Measurements from ENCODE around the gene TGFBR1.

The TGFBR1 gene

GRCh38 chr9:99078717-99079116 lies 26.2 kb upstream of the TGFBR1 start:
- Histone ChIP-seq H3K36me3 (ENCODE audit: insufficient read depth, low read length) (no peaks in the 10 kb centered on the region), H3K4me3 (ENCODE audit: low read length) (no peak overlapping the region), H3K27me3 (ENCODE audit: control insufficient read depth, insufficient read depth, low read length) (peaks cover 28% of the 10 kb centered on the region), H3K4me2 (ENCODE audit: low read length) (no peak overlapping the region), H3K4me1 (ENCODE audit: control insufficient read depth, insufficient read depth, low read length) (peaks cover 23% of the 10 kb centered on the region), H3K9ac (ENCODE audit: low read depth, low read length) (no peak overlapping the region), H3K9me3 (replicated peaks; ENCODE audit: low read length) (no peaks in the 10 kb centered on the region)

GRCh38 chr9:99079542-99079941 lies 25.4 kb upstream of the TGFBR1 start:
- Histone ChIP-seq H3K27me3 (ENCODE audit: control insufficient read depth, insufficient read depth, low read length) (peaks cover 28% of the 10 kb centered on the region), H3K9ac (ENCODE audit: low read depth, low read length) (no peak overlapping the region), H3K9me3 (replicated peaks; ENCODE audit: low read length) (no peaks in the 10 kb centered on the region), H3K36me3 (ENCODE audit: insufficient read depth, low read length) (no peaks in the 10 kb centered on the region), H3K4me2 (ENCODE audit: low read length) (no peak overlapping the region), H3K4me3 (ENCODE audit: low read length) (no peak overlapping the region), H3K4me1 (ENCODE audit: control insufficient read depth, insufficient read depth, low read length) (peaks cover 23% of the 10 kb centered on the region)

DNA sequence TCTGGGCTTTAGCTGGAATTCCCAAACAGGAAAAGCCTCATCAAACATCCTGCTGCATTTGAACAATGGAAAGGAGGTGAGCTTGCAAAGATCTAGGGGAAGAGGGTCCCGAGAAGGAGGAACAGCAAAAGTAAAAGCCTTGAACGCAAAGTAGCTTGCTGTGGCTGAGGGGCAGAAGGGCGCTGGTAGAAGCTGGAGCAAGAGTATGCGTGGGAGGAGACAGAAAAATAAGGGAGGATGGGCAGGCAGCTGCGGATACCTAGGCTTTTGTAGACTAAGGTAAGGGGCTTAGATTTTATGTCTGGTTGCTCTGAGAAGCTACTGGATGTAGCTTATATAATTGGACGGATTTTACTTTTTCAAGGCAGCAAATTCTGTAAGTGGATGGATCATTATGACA lies 21.9 kb upstream of the TGFBR1 start:
- Histone ChIP-seq H3K4me3 (ENCODE audit: low read length) (no peak overlapping the region), H3K27me3 (ENCODE audit: control insufficient read depth, insufficient read depth, low read length) (peaks cover 20% of the 10 kb centered on the region), H3K4me1 (ENCODE audit: control insufficient read depth, insufficient read depth, low read length) (peaks cover 21% of the 10 kb centered on the region), H3K4me2 (ENCODE audit: low read length) (no peak overlapping the region), H3K9ac (ENCODE audit: low read depth, low read length) (no peak overlapping the region), H3K9me3 (replicated peaks; ENCODE audit: low read length) (no peaks in the 10 kb centered on the region), H3K36me3 (ENCODE audit: insufficient read depth, low read length) (no peaks in the 10 kb centered on the region)

- H3K4me2 ChIP-seq (ENCODE audit: low read length), result peak overlapping the region; percentile 67
- H3K27me3 ChIP-seq (ENCODE audit: control insufficient read depth, insufficient read depth, low read length), result peaks cover 10% of the 10 kb centered on the region
- H3K9me3 ChIP-seq (replicated peaks; ENCODE audit: low read length), result no peaks in the 10 kb centered on the region
- H3K9ac ChIP-seq (ENCODE audit: low read depth, low read length), result peak overlapping the region; percentile 35
- no peaks in the 10 kb centered on the region for H3K36me3 ChIP-seq (ENCODE audit: insufficient read depth, low read length)
- peak overlapping the region; percentile 52 for H3K4me3 ChIP-seq (ENCODE audit: low read length)
- H3K4me1 ChIP-seq (ENCODE audit: control insufficient read depth, insufficient read depth, low read length), result peaks cover 21% of the 10 kb centered on the region
Observed at GRCh38 chr9:99085949-99086948, 18.7 kb upstream of the TGFBR1 start.

GRCh38 chr9:99087462-99087861 lies 17.5 kb upstream of the TGFBR1 start:
- no peak overlapping the region for H3K9ac ChIP-seq (ENCODE audit: low read depth, low read length)
- H3K36me3 ChIP-seq (ENCODE audit: insufficient read depth, low read length), result no peaks in the 10 kb centered on the region
- H3K4me3 ChIP-seq (ENCODE audit: low read length), result no peak overlapping the region
- peaks cover 21% of the 10 kb centered on the region for H3K4me1 ChIP-seq (ENCODE audit: control insufficient read depth, insufficient read depth, low read length)
- peaks cover 6% of the 10 kb centered on the region for H3K27me3 ChIP-seq (ENCODE audit: control insufficient read depth, insufficient read depth, low read length)
- H3K9me3 ChIP-seq (replicated peaks; ENCODE audit: low read length), result no peaks in the 10 kb centered on the region
- H3K4me2 ChIP-seq (ENCODE audit: low read length), result no peak overlapping the region

- Histone ChIP-seq H3K36me3 (ENCODE audit: insufficient read depth, low read length) (no peaks in the 10 kb centered on the region), H3K4me3 (ENCODE audit: low read length) (no peak overlapping the region), H3K4me1 (ENCODE audit: control insufficient read depth, insufficient read depth, low read length) (peaks cover 17% of the 10 kb centered on the region), H3K9me3 (replicated peaks; ENCODE audit: low read length) (no peaks in the 10 kb centered on the region), H3K4me2 (ENCODE audit: low read length) (no peak overlapping the region), H3K27me3 (ENCODE audit: control insufficient read depth, insufficient read depth, low read length) (peaks cover 12% of the 10 kb centered on the region), H3K9ac (ENCODE audit: low read depth, low read length) (no peak overlapping the region)
Observed at GRCh38 chr9:99090336-99091130, 14.4 kb upstream of the TGFBR1 start.

DNA sequence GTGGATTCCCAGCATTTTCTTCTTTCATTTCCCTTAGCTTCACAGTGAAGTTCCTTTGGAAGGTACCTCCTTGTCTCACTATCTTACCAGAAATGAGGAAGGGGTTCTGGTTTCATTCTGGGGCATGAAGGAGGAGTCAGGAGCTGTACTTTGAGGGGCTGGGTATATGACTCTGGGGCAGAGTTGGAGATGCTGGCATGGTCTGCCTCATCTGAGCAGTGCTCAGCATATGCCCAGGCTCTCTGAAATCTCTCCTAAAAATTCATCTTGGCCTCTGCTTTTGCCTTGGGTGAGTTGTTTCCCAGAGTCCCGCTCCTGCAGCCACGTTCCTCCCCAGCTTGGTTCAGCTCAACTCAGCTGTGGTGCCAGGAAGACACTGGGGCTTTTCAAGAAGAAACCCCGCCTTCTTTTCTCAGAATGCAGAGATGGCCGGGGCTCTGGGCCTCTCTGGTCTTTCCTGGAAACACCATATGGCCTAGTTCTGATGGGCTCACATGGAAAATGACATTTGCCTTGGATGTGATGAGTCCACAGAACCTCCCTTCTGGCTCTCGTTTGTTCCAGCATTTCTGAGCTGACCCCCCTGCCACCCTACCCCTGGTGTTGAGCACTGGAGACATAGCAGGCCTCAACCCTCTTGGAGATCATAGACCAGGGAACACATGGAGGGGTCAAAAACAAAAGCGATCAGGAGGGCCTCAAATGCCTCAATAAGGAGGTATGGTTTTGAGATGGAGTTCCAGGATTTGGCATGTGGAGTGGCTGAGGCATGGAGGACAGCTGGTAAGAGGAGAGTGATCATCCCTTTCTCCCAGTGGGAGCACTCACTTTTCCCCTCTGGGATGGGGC lies 12.0 kb upstream of the TGFBR1 start:
- peaks cover 25% of the 10 kb centered on the region for H3K27me3 ChIP-seq (ENCODE audit: control insufficient read depth, insufficient read depth, low read length)
- H3K36me3 ChIP-seq (ENCODE audit: insufficient read depth, low read length), result no peaks in the 10 kb centered on the region
- H3K4me3 ChIP-seq (ENCODE audit: low read length), result no peak overlapping the region
- no peaks in the 10 kb centered on the region for H3K4me1 ChIP-seq (ENCODE audit: control insufficient read depth, insufficient read depth, low read length)
- H3K9ac ChIP-seq (ENCODE audit: low read depth, low read length), result no peak overlapping the region
- no peak overlapping the region for H3K4me2 ChIP-seq (ENCODE audit: low read length)
- H3K9me3 ChIP-seq (replicated peaks; ENCODE audit: low read length), result no peaks in the 10 kb centered on the region

GRCh38 chr9:99093492-99093791 lies 11.5 kb upstream of the TGFBR1 start:
- no peaks in the 10 kb centered on the region for H3K36me3 ChIP-seq (ENCODE audit: insufficient read depth, low read length)
- H3K4me3 ChIP-seq (ENCODE audit: low read length), result no peak overlapping the region
- no peaks in the 10 kb centered on the region for H3K9me3 ChIP-seq (replicated peaks; ENCODE audit: low read length)
- H3K9ac ChIP-seq (ENCODE audit: low read depth, low read length), result no peak overlapping the region
- H3K4me2 ChIP-seq (ENCODE audit: low read length), result no peak overlapping the region
- no peaks in the 10 kb centered on the region for H3K4me1 ChIP-seq (ENCODE audit: control insufficient read depth, insufficient read depth, low read length)
- H3K27me3 ChIP-seq (ENCODE audit: control insufficient read depth, insufficient read depth, low read length), result peaks cover 25% of the 10 kb centered on the region

- H3K27me3 ChIP-seq (ENCODE audit: control insufficient read depth, insufficient read depth, low read length), result peaks cover 25% of the 10 kb centered on the region
- no peaks in the 10 kb centered on the region for H3K4me1 ChIP-seq (ENCODE audit: control insufficient read depth, insufficient read depth, low read length)
- no peak overlapping the region for H3K9ac ChIP-seq (ENCODE audit: low read depth, low read length)
- H3K4me3 ChIP-seq (ENCODE audit: low read length), result no peak overlapping the region
- H3K4me2 ChIP-seq (ENCODE audit: low read length), result no peak overlapping the region
- H3K36me3 ChIP-seq (ENCODE audit: insufficient read depth, low read length), result no peaks in the 10 kb centered on the region
- no peaks in the 10 kb centered on the region for H3K9me3 ChIP-seq (replicated peaks; ENCODE audit: low read length)
Observed at GRCh38 chr9:99095565-99095964, 9.3 kb upstream of the TGFBR1 start.

GRCh38 chr9:99096409-99096808 lies 8.5 kb upstream of the TGFBR1 start:
- no peak overlapping the region for H3K9ac ChIP-seq (ENCODE audit: low read depth, low read length)
- no peak overlapping the region for H3K4me2 ChIP-seq (ENCODE audit: low read length)
- H3K36me3 ChIP-seq (ENCODE audit: insufficient read depth, low read length), result no peaks in the 10 kb centered on the region
- H3K27me3 ChIP-seq (ENCODE audit: control insufficient read depth, insufficient read depth, low read length), result peaks cover 25% of the 10 kb centered on the region
- no peaks in the 10 kb centered on the region for H3K9me3 ChIP-seq (replicated peaks; ENCODE audit: low read length)
- H3K4me1 ChIP-seq (ENCODE audit: control insufficient read depth, insufficient read depth, low read length), result no peaks in the 10 kb centered on the region
- H3K4me3 ChIP-seq (ENCODE audit: low read length), result no peak overlapping the region
